GM19193 (cell line): ENCODE measurements around the gene CNTNAP4.

ENCODE experiments used
- POLR2A ChIP-seq: IDR thresholded peaks from 4 replicates; pipeline ENCODE4 v1.6.1; 2011; ENCODE audit not compliant: insufficient read depth, insufficient read length; ENCODE audit errors: extremely low read depth

CNTNAP4 gene

DNA sequence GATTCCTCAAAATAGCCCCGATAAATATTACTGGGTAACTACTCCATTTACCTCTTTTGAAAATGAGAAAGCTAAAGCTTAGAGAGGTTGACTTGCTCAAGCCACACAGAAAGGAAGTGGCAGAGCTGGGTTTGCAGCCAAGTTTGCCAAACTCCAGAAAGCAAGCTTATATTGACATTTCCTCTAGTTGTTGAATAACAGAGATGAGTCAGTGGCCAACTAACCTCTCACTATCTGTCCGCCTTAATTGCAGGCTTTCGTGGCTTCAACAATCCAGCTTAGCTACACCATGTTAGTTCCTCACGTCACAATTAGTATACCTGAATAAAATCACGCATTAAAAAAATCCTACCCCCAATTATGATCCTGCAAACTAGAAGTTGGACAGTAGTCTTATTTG, 151.7 kb downstream of the CNTNAP4 start:
- no peak for TF ChIP-seq POLR2A

DNA sequence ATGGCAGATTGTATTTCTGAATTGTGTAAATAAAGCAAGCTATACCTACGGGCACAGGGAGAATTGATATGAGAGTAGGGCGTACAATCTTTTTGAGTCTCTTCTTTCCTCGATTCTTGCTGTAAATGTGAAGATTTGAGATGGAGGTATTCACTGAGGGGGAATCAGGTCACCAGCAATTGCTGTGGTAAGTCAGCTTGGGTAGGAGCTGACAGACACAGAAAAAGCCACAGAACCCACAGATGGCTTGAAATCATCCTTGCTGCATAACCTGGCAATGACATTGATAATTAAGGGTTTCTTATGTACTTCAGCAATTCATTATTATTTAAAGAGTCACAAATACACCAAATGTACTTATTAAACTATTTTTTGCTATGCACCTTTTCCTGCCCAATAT, 164.2 kb downstream of the CNTNAP4 start:
- TF ChIP-seq POLR2A = no peak

DNA sequence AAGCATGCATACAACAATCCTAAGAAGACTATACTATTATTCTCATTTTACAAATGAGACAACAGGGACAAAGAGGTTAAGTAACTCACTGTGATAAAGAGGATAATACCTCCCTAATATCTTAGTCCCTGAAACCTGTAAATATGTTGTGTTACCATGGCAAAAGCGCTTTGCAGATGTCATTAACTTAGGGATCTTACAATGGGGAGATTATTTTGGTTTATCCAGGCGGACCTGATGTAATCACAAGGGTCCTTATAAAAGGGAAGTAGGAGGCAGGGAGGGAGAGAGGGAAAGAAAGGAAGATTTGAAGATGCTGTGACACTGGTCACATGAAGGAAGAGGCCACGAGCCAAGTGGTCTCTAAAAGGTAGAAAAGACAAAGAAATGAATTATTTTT, 164.7 kb downstream of the CNTNAP4 start:
- TF ChIP-seq POLR2A = no peak

DNA sequence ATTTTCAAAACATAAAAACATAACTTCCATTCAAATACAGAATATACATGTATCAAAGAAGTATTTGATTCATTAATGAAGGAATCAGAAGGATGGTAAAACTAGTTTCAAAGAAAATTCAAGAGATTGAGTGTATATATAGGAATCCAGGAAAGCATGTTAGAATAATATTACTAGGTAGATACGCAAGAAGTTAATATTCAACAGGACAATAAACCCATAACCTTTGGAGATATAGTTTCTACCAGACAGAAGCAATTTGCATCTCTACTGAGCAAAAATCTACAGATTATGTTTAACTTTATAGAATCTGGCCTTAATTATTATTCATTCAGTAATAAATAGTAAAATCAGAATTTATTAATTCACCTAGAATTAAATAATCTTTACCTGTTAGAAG, 166.8 kb downstream of the CNTNAP4 start:
- no peak for TF ChIP-seq POLR2A

DNA sequence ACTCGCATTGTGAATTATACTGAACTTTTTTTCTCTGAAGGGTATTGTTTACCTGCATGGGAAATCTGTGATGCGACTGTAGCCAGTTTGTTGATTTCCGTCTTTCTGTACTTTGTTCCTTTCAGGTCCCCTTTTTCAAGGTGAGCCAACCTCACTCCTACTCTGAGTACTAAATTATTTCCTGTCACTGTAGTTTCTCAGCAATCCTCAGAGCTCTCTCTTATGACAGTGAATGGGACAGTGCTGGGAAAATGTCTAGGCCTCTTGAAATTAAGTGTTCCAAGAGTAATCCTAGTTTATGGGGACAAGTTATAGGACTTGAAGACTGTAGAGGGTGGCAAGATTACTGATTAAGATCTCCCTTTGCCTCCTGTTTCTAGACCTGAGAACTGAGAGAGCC, 167.6 kb downstream of the CNTNAP4 start:
- no peak for TF ChIP-seq POLR2A

DNA sequence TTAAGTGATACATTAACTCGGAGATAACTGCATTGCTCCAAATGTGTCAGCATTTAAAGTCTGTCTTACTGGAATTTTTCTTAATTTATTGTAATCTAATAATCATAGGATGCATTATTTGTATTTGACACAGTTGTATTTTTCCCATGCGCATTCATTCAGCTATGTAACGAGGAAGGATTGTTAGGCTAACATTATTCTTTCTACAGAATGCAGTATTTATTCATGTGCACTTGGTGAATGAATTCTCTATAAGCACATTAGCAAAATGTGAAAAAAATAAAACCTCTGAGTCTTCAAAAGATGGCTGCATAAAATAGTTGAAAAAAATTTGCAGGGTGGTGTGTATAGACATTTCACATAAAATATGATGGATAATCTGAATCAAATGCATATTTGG, 168.6 kb downstream of the CNTNAP4 start:
- TF ChIP-seq POLR2A = no peak

DNA sequence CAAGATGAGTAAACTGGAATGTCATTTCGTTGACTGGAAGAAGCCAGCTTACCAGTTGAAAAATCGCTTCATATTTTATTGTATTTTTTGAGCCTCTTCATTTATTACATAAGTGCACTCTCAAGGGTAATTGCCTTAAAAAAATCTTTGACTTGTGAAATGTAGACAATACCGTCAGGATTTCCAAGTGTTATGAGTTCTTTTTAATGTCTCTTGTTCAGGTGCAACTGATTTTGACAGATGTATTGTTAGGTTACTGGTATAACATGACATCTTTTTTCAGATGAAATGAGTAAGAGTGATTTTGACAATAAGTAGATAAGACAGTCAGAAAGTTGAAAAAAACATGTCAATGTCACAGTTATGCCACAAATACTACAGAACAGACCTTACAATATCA, 169.1 kb downstream of the CNTNAP4 start:
- no peak for TF ChIP-seq POLR2A

DNA sequence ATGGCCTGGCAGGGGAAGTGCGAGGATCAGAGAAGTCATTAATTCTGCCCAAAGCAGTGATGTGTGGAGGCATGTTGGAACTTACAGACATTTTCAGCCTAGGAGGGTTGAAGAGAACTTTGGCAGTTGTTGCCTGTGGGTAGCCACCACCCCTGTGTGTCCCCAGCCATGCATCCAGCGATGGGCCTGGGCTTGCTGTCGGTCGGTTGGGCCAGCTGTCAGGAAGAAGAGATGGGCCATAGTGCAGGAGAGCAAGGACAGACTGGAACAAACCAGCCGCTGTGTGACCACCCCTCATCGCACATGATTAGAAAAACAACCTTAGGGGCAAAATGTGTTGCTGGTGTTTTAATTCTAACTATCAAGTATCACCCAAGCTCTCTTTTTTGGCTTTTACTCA, 173.7 kb downstream of the CNTNAP4 start:
- TF ChIP-seq POLR2A = no peak

DNA sequence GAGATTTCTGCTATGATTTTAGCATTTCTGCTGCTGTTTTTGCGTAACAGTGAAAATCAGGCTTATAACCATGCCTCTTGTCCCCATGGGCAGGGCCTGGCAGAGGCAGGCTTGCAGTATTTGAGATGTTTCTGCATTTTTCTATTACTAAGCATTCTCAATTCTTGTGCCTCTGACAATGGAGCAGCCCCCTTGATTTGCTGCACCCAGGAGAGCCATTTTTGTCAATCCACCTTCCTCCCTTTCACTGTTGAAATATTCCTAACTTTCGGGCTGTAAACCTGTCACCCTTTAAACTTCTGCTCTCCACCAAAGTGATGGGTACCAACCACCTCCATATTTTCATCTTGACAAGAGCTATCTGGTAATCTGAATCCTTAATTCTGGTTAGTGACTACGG, 178.1 kb downstream of the CNTNAP4 start:
- TF ChIP-seq POLR2A = no peak

DNA sequence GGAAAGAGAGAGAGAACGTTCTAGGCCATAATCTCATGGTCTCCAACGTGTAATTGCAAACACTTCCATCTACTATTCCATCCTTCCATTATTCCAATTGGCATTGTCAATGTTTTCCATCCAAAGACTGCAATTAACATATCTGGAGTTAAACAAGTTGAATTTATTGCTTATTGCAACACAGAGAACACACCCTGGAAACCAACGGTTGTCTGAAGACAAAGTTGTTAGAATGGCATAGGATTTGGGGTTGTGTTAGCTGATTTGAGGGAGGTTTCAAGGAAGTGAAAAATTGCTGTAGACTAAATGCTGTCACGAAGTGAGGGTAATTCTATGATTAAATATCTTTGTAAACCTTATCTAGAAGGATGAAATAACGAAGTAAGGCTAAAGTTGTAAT, 178.8 kb downstream of the CNTNAP4 start:
- no peak for TF ChIP-seq POLR2A

DNA sequence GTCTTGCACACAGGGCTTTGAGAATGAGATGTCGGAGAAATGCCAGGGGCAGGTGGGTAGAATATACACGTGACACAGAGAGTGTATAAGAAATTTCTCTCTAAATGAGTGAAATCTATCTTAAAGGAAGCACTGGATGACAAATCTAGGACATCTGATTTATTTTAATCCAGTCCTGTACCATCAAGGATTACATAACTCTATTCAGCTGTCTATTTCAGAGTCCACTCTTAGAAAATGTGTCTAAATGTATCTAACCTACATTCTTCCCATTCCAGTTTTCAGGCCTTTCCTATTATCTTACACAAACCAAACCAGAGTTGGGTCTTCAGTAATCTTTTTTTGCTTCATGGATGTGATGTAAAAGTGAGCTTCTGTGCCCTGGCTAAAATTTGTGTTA, 181.9 kb downstream of the CNTNAP4 start:
- no peak for TF ChIP-seq POLR2A

DNA sequence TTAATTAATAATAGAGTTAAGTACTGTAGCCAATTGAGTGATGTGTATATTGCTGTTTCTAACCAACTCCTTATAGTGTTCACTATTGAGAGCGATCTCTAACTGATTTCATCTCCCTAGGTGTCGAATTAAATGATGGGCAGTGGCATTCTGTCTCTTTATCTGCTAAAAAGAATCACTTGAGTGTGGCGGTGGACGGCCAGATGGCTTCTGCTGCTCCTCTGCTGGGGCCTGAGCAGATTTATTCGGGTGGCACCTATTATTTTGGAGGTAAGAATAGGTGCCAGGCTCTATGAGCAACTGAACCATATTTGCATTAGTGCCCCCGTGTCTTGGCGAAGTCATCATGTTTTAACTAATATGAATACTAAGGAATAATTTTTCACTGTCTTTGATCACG, 184.6 kb downstream of the CNTNAP4 start:
- TF ChIP-seq POLR2A = no peak

DNA sequence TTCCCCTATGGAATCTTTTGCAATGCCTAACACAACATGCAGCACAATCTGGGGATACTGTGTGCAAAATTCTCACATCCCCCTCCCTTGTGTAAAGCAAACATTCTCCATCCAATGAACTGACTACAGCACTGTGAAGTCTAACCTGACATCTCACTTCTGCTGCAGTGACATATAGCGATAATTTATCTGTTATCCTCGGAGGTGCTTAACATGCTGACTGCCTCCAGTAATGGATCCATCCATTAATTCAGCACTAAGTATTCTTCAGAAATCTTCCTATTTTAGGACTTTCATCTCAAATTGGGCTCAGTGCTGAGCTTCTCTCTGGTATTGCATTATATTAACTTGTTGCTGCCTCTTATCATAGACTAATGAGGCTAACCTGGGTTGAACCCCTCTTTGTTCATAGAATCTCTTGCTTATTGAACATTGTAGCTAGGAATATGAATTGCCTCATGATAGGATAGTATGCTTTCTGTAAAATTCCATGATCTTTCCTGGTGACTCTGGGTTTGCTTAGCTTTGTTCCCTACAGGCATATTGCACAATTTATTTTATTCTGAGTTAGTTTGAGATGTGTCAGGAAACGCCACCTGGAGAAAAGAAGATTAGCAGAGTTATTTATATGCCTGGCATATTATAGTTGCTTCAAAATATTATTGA, 187.9 kb downstream of the CNTNAP4 start:
- TF ChIP-seq POLR2A = no peak

DNA sequence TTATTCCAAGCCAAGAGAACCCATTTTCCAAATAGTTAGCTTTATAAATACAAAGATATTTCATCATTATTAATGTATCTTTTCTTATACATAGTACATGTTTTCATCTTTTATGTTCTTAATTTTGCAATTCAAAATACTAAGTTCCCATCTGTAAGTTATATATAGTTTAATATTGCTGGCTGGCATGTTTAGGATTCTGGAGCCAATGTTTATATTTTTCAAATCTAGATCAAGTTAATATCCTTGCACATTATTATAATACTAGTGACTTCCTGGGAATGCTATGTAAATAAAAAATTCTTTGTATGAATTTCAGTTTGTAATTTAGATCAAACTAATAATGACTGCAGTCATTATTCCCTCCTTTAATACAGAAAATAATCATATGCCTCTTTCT, 189.7 kb downstream of the CNTNAP4 start:
- TF ChIP-seq POLR2A = no peak

DNA sequence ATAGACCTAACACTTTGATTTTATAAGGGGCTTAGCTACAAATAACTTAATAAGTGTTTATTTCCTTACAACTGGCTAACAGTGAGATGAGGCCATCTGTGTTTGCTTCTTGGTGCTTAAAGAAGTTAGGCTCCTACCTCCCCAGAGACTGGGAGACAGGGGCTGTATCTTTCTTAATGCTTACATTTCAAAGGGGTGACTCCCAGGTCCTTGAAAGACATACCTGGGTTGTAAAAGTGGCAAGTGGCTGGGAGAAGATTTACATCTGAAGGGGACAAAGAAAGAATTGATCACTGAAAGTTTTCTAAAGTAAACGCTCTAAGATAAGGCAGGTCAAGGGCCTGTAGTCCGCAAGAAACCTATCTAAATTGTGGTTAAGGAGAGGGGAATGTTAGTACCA, 196.8 kb downstream of the CNTNAP4 start:
- TF ChIP-seq POLR2A = no peak

DNA sequence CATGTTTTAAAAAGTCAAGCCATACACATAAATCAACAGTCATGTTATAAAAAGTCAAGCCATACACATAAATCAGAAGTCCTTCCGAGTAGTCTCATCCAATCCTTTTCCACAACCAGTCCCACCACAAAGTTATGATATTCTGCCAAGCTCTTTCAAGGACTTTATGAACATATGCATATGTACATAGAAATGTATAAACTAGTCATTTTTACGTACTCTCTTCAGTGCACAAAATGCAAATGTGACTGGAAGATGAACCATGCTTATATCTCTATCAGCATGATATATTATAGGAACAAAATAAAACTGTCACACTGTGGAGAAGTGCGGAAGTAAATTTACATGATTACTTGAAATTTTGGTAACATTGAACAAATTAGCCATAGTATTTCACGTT, 200.9 kb downstream of the CNTNAP4 start:
- TF ChIP-seq POLR2A = no peak

DNA sequence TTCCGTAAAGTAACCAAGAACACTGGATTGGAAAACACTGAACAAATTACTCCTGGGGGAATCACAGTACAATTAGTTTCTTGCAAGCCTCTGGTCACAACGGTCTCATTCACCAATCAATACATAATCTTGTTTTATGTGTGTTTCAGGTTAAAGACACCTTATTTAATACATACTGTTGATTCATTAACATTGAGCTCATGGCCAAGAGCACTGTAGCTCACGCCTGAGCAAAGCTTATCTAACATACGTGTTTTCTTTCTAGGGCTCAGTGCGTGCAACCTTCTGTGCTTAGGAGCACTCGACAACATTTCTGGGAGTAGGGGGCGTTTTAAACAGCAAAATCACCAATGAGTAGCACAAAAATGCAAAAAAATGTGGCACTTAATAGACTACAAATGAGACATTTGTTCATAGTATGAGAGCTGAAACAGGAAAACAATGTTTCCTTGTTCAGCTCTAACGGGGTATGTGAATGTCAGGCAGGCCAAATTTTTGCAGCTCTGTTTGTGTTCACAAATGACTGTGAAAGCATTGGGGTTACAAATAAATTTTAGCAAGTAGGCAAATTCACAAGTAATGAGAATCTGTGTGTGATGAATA, 206.2 kb downstream of the CNTNAP4 start:
- TF ChIP-seq POLR2A = no peak
